Stimulated activated CD4-positive, alpha-beta T cell treated with anti-CD3 and anti-CD28 coated beads, Interleukin-15, amount 100 ng/mL, for 48 hours (primary cell): ENCODE data around the gene TTYH2.

ENCODE experiments used
- DNase-seq, 2 donors: peaks; one replicate each; pipeline ENCODE4 v3.0.0-alpha.2; 2020; ENCODE audit warnings: low read depth in 2 of 2

The TTYH2 gene

DNA sequence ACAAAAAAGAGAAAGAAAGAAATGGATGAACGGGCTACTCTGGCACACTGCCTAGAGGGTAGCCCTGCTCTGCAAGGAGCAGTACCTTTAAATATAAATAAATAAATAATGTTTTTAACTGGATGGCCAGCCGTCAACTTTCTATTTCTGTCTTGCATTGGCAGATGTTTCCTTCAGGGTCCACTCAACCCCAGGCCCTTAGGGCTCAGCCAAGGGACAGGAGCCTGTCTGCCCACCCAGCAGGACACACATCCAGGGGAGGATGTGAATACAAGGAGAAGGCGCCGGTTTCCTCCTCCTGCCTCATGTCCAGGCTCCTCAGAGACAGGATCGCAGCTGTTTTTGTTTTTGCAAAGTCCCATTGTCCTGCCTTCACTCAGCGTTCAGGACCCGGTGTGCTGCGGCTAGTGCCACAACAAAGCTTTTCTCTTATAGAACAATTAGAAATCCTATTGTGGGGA, 22.6 kb downstream of the TTYH2 start:
- no peak for DNase-seq

DNA sequence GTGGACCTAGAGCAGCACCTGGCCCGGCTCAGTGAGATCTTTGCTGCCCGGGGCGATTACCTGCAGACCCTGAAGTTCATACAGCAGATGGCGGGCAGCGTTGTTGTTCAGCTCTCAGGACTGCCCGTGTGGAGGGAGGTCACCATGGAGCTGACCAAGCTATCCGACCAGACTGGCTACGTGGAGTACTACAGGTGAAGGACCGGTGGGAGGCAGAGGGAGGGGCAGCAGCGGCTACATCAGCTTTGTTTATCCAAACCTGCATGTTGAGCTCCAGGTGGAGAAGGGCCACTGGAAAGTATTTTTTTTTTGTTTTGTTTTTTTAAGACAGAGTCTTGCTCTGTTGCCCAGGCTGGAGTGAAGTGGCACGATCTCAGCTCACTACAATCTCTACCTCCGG, 23.9 kb downstream of the TTYH2 start:
- no peak for DNase-seq

DNA sequence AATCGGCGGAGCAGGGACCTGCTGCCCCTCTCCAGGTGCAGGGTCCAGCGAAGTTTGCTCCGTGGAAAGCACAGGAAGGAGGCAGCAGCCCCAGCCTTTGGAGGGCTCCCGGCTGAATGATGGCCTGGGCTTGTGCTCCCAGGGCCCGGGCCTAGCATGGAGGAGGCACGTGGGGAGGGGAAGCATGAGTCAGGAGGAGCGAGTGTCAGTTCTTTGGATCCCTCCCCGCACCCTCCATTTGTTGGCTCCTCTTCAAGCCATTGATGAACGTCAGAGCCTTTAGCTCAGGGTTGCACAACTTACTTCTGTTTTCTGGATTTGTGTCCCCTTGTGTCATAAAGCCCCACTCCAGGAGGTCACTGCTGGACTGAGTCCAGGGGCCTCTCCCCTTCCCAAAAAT, 25.8 kb downstream of the TTYH2 start:
- no peak for DNase-seq

DNA sequence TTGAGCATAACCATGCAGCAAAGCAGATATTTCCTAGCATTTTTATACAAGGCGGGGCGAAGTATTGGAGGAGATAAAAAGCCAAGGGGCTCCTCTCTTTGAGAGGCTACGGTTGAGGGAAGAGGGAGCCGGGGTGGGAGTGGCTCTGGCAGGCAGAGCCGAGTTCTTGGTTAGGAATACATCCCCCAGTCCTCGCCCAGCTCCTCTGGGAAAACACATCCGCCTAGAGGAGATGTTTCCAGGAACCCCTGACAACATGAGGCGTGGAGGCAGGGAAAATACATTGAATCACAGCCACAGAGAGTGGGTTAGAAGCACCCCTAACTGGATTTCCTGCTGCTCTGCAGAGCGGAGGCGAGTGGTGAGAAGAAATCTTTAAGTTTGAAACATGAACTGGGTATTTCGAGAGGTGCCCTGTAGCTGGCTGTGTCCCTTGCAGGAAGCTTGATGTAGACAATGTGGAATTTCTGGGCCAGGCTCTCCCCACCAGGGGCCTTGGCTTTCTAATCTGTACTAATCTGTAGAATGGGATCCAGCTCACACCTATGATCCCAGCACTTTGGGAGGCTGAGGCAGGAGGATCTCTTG, 27.3 kb downstream of the TTYH2 start:
- no peak for DNase-seq

DNA sequence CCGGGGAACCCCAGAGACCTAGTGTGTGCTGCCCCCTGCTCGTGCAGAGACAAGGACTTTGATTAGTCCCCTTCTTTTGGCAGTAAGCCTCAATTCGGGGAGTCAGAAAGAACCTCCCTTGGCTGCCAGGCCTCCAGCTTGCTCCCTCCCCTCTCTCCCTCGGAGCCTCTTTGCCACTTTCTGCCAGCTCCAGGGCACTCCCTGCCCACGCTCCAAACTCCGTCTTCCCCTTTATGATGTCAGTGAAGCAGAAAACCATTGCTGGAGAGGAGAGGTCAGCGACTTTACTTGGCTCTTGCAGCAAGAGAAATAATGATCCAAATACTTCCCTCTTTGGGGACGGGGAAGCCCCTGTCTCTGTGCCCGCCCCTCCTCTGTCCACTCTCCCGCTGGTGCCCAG, 28.1 kb downstream of the TTYH2 start:
- DNase-seq, result no peak

DNA sequence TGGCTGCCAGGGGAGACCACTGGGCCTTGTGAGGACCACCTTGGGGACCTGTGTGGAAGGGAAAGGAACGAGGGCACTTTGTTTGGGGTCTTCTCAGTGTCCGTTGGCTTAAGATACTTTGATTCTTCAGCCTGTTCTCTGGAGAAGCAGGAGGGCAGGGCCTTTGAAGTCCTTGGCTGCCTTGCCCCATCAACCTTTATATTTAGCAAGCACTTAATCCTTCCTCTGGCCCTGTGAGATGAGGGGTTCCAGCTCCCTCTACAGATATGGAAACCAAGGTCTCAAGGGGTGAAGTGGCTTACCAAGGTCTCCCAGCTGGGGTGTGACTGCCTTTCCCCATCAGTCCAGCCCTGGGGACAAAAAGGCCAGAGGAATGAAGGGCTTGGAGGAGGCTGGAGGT, 28.5 kb downstream of the TTYH2 start:
- no peak for DNase-seq

DNA sequence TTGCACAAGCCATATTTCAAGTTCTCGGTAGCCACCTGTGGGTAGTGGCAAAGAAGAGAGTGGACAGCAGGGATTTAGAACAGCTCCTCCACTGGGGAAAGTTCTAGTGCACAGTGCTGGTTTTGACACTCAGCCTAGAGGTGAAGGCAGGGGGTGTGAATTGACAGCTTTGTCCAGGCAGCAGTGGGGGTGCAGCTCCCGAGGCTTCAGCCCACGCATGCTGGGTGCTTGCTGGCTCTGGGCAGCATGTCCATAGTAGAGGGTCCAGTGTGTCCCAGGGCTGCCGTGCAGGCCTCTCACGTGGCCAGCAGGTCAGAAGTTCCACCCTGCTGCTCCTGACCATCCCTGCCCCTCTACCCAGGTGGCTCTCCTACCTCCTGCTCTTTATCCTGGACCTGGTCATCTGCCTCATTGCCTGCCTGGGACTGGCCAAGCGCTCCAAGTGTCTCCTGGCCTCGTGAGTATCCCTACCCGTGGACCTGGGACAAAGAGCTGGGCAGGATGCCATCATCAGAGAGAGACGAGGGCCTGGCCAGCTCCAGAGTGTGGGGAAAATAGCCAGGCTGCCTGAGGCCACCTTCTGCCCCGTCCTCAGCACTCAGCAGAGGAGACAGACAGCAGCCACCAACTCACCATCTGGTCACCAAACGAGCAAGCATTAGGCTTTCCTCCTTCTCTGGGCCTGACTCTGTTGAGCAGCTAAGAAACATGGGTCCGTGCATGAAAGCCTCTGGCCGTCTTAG, 29.8 kb downstream of the TTYH2 start:
- no peak for DNase-seq

DNA sequence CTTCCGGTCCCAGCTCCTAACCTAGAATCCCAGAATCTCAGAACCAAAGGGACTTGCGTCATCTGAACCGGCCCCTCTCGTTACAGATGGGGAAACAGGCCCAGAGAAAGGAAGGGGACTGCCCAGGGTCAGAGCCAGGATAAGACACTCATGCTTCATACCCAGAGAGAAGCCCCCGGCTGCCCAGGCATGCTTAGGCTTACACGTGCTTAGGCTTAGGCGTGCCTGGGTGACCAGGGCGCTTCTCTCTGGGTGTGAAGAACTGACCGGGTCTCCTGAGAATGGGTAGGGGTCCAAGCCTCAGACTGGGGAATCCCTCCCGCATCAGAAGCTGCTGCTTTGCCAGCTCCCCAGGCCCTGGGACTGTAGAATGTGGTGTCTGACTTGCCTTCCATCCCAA, 30.8 kb downstream of the TTYH2 start:
- no peak for DNase-seq

DNA sequence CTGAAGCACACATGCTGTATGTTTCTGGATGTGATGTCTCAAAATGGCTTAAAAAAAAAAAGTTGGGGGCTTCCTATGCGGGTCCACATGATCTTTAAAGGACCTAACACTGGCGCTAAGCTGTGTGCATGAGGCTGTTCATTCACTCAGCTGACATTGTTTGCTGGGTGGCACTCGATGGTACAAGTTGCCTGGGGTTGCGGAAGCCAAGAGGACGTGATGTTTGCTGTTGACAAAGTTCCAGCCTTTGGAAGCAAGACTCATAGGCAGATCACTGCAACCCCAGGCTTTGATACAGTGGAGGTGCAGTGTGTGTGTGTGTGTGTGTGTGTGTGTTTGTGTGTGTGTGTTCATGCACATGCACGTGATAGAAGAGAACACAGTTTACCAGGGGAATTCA, 31.2 kb downstream of the TTYH2 start:
- no peak for DNase-seq

DNA sequence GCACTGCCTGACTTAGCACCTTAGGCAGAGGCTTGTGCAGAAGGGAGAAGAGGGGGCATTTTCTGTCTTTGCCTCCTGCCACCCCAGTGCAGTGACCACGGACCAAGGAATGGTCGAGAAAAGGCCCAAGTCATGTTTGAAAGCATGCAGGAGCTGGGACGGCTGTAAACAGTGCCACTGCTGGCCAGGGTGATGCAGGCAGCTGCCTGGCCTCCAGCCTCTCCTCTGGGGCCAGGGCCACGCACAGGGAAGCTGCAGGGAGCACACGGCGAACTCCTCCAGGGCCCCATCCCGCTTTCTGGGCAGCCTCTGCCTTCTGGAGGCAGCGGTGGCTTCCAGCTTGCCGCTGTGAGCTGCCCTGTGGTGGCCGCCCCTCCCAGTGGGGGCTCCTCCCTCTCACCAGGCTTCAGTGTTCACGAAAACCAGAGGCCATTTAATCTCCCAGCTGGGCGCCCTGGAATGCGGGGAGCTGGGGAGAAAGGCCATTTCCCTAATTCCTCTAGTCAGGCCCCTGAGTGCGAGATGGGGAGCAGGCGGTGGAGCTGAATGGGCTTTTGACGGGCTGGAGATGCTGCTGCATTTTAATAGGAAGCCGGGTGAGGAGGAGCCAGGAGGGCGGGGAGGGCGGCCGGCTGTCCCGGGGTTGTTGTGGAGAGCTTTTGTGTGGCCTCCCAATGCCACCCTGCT, 31.9 kb downstream of the TTYH2 start:
- no peak for DNase-seq

DNA sequence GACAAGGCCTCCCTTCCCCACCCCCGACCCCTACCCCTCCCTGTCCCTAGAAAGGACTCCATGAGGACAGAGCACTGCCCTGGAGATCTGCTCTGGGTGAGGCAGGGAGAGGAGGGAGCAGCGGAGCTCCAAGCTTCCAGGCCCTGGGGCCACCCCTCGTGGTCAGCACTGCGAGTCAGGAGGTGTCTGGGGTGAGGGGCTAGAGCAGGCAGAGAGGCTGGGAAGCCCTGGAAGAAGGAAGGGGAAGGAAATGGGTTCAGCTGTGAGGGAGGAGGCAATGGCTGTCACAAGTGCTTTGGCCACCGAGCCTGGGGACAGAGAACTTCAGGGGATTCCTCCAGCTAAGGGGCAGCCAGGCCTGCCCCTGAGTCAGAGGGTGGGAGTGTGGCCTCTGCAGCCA, 32.5 kb downstream of the TTYH2 start:
- DNase-seq, result no peak

DNA sequence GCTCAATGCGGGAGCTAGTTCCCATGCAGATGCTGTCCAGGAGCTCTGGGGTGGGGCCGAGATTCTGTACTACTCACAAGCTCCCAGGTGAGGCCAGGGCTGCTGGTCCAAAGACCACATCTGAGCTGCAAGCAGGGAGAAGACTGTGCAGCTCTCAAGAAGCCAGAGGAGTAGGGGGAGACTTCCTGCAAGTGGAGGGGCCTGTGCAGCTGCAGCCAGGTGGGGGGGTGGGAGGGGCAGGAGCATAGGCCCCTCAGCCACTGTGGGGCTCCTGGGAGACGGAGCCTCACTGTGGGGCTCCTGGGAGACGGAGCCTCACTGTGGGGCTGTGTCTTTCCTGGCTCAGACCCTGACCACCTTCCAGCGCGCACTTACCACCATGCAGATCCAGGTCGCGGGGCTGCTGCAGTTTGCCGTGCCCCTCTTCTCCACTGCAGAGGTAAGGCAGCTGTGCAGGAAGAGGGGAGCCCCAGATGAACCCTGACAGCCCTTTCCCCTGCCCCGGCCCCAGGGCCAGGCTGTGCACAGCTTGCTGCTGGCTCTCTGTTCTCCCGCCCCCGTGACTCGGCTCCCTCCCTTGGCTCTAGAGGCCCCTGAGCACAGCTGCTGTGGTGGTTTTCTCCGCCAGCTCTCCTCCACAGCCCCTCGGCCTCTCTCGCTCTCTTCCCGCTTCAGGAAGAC, 36.4 kb downstream of the TTYH2 start:
- no peak for DNase-seq

DNA sequence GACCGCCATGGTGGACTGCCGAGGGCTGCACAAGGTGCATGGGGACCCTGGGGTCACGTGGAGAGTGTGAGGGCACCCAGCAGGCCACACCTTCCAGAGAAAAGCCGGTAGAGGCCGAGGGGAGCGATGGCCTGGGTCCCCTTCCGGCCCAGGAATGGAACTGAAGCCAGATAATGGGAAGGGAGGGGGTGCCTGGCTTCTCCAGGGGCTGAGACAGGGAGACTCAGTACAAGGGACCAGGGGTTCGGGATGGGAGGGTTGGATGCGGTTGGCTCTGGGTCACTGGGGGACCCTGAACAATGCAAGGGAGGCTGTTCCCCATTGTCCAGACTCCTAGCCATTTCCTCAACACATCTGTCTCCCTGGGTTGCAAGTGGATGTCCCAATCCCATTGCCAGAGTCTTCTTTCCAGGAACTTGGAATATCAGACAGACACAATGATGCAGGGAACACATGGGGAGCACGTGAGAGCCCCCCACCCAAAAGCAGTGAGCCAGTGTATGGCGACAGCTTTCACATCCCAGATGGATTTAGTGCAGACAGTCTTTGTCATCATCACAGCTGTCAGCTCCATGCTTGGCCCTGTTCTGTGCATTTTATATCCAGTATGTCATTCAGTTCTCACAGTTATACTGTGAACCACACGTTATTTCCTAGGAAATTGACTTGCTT, 37.1 kb downstream of the TTYH2 start:
- no peak for DNase-seq

DNA sequence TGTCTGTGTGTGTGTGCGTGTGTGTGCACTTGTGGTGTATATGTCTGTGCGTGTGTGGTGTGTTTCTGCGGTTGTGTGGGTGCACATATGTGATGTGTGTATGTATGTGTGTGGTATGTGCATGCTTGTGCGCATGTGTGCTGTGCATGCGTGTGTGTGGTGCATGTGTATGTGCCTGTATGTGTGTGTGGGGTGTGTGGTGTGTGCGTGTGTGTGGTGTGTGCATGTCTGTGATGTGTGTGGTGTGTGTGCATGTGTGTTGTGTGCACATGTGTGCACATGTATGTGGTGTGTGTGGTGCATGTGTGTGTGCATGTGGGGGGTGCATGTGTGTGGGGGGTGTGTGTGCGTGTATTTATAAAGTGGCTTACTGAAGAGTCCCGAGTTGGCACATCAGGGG, 37.7 kb downstream of the TTYH2 start:
- DNase-seq, result no peak

DNA sequence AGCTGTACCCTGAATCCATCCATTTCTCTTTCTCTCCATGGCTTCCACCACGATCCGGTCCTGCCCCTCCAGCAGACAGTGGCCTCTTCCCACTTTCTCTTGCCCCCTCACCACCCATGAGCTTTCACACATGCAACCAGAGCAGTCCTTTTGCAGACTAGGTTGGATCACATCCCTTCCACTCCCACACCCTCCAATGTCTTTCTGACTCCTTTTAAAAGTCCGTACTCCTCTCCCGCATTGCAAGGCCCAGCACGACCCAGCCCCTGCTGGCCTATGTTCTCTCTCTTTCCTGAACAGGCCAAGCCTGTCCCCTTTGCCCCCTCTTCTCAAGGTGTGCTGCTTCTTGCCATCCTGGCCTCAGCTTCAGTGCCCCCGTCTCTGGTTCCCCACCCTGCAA, 38.2 kb downstream of the TTYH2 start:
- no peak for DNase-seq

DNA sequence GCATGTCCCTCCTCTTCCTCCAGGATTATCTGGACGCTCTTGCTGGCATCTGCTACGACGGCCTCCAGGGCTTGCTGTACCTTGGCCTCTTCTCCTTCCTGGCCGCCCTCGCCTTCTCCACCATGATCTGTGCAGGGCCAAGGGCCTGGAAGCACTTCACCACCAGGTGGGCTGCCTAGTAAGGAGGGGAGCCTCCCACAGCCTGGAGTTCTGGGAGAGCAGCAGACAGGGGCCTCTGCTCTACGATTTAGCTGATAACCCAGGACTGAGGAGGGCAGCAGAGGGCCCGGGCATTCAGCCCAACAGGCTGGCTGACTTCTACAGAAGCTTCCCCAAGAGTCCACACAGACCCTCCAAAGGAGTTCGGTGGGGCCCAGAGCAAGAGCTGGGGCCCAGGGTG, 38.8 kb downstream of the TTYH2 start:
- DNase-seq, result no peak

DNA sequence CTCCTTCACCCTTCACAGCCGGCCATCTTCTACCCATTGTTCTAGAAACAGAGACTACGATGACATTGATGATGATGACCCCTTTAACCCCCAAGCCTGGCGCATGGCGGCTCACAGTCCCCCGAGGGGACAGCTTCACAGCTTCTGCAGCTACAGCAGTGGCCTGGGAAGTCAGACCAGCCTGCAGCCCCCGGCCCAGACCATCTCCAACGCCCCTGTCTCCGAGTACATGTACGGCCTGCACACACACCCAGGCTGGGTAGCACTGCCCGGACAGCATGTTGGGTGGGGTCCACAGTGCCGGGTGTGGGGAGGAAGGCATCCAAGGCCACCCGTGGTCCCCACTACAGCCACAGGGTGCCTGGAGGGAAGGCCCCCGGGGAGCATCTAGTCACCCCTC, 39.7 kb downstream of the TTYH2 start:
- DNase-seq, result no peak

DNA sequence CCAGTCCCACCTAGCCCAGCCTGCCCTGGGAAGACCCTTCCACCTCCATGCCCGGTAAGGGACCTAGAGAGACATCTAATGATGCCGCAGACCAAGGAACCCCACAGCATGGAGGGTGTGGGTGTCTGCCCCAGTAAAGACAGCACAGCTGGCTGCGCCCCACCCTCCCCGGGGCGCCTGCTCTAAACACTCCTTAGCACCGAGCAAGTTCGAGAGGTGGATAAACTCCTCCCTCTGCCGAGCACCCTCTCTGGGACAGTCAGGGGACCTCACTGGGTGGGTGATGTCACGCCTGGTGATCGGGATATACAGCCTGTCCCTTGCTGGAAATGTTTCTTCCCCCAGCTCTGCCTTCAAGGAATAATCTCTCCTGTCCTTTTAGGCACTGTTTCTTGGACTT, 43.9 kb downstream of the TTYH2 start:
- no peak for DNase-seq

DNA sequence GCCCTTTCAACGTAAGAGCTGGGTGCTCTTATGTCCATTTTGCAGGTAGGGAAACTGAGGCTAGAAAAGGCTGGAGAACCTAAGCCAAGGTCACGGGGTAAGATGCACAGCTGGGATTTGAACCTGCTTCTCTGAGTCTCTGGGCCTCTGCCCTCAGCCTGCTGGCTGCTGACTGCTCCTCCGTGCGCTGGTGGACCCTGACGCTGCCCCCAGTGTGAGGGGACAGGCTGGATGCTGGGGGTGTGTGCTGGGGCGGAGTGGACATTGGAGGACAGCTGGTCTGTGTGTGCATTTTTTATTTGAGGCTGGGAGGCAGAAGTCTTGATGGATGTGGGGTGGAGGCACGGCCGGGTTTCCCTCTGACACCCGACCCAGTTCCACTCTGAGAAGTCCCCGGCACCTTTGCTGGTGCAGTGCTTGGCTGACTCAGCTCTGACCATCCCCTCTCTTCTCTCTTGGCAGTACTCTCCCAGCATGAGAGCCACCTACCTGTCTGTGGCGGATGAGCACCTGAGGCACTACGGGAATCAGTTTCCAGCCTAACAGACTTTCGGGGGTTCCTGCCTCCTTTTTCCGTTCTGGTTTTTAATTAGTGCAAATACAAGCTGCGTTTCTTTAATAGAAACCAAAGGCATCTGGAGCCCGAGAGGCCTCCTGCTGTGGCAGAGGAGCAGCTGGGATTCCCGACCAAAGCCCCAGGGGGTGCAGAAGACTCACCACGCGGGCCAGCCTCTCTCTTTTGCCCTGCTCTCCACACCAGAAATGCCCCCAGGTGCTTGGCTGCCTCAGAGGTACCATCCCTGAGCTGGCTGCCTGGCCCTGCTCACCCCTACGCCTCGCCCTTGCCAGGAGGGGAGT, 46.5 kb downstream of the TTYH2 start:
- no peak for DNase-seq

DNA sequence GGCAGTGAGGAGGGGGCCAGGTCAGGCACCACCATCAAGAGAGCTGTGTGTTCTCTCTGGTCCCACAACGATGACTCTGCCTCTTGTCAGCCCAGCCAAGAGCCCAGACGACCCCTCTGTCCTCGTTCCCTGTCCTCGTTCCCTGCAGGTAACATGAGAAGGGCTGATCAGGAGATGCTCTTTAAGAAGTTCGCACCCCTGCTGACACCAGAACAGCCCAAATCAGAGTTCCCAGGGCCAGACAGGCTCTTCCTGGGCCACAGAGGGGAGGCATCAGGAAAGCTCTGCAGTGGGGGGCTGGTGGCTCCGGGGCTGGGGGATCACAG, 47.1 kb downstream of the TTYH2 start:
- no peak for DNase-seq

DNA sequence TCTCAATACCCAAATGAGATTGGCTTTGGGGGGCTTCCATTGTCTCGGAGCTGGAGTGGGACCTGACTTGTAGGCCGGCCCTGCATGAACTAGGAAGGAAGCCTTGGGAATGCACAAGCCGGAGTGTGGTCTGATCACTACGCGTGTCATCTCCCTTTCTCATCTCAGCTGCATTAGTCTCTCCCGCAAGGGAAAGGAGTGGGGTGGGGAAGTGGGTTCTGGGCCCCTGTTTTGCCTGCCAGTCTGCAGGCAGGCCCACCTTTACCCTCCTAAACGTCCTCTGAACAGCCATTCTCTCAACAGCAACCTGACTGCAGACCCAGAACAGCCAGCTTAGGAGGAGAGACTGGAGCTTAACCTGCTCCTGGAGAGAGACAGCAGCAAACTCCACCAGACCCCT, 49.2 kb downstream of the TTYH2 start:
- no peak for DNase-seq
